Parathyroid adenoma (tissue), 2 donors: Measurements from ENCODE around the gene LASP1.

Source experiments
- H2AFZ ChIP-seq: fragments of 300-600 bp; sonication (generic); one replicate; pipeline ENCODE4 v1.7.0; 2017; ENCODE audit warnings: antibody characterized with exemption, mild to moderate bottlenecking
- H3K27ac ChIP-seq: fragments of 300-600 bp; sonication (generic); one replicate; pipeline ENCODE4 v1.7.0; 2017
- H3K27me3 ChIP-seq: fragments of 300-600 bp; sonication (generic); one replicate; pipeline ENCODE4 v1.7.0; 2017; ENCODE audit warnings: low read length; ENCODE audit not compliant: control insufficient read depth, insufficient read depth
- H3K36me3 ChIP-seq: fragments of 300-600 bp; sonication (generic); one replicate; pipeline ENCODE4 v1.7.0; 2017; ENCODE audit warnings: low read length; ENCODE audit not compliant: control insufficient read depth, insufficient read depth
- H3K4me1 ChIP-seq: fragments of 300-600 bp; sonication (generic); one replicate; pipeline ENCODE4 v1.7.0; 2017; ENCODE audit warnings: control low read depth
- H3K4me2 ChIP-seq: fragments of 300-600 bp; sonication (generic); one replicate; pipeline ENCODE4 v1.7.0; 2017; ENCODE audit warnings: low read length
- H3K4me3 ChIP-seq: fragments of 300-600 bp; sonication (generic); one replicate; pipeline ENCODE4 v1.7.0; 2017; ENCODE audit warnings: low read depth, low read length
- H3K79me2 ChIP-seq: fragments of 300-600 bp; sonication (generic); one replicate; pipeline ENCODE4 v1.7.0; 2017; ENCODE audit warnings: control low read depth
- H3K9ac ChIP-seq: fragments of 300-600 bp; sonication (generic); one replicate; pipeline ENCODE4 v1.7.0; 2017; ENCODE audit warnings: mild to moderate bottlenecking
- H3K9me3 ChIP-seq: fragments of 300-600 bp; sonication (generic); one replicate; pipeline ENCODE4 v1.7.0; 2017; ENCODE audit warnings: low read length; ENCODE audit not compliant: control insufficient read depth
- TF ChIP-seq, protein P1 (sequence below): fragments of 300-600 bp; sonication (generic); IDR thresholded peaks from one replicate; pipeline ENCODE4 v1.7.0; 2017; ENCODE audit warnings: antibody characterized with exemption, mild to moderate bottlenecking
- donor health status: primary hyperparathyroidism.

Gene LASP1

DNA sequence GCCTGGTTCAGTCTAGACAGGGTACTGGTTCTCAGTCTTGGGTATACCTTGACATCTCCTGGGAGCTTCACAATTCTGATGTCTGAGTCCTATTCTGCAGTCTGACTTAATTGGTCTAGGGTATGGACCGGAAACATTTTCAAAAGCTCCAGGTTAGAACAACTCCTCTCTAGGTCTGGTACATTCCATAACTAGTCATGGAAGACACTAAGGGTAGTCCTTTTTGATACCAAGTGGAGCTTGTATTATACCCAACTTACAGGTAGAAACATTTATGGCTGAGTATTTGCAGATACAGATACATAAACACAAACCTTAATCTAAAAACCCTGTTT lies 21.3 kb upstream of the LASP1 start:
- Histone ChIP-seq H3K27ac (no peak overlapping the region), H3K27me3 (no peaks in the 10 kb centered on the region), H3K4me2 (no peak overlapping the region), H3K9ac (no peak overlapping the region), H2AFZ (no peak overlapping the region), H3K4me3 (no peak overlapping the region), H3K36me3 (no peaks in the 10 kb centered on the region), H3K9me3 (no peaks in the 10 kb centered on the region), H3K4me1 (peaks cover 14% of the 10 kb centered on the region), H3K79me2 (peaks cover 9% of the 10 kb centered on the region)
- TF ChIP-seq, protein P1, sequence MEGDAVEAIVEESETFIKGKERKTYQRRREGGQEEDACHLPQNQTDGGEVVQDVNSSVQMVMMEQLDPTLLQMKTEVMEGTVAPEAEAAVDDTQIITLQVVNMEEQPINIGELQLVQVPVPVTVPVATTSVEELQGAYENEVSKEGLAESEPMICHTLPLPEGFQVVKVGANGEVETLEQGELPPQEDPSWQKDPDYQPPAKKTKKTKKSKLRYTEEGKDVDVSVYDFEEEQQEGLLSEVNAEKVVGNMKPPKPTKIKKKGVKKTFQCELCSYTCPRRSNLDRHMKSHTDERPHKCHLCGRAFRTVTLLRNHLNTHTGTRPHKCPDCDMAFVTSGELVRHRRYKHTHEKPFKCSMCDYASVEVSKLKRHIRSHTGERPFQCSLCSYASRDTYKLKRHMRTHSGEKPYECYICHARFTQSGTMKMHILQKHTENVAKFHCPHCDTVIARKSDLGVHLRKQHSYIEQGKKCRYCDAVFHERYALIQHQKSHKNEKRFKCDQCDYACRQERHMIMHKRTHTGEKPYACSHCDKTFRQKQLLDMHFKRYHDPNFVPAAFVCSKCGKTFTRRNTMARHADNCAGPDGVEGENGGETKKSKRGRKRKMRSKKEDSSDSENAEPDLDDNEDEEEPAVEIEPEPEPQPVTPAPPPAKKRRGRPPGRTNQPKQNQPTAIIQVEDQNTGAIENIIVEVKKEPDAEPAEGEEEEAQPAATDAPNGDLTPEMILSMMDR, result no peak

DNA sequence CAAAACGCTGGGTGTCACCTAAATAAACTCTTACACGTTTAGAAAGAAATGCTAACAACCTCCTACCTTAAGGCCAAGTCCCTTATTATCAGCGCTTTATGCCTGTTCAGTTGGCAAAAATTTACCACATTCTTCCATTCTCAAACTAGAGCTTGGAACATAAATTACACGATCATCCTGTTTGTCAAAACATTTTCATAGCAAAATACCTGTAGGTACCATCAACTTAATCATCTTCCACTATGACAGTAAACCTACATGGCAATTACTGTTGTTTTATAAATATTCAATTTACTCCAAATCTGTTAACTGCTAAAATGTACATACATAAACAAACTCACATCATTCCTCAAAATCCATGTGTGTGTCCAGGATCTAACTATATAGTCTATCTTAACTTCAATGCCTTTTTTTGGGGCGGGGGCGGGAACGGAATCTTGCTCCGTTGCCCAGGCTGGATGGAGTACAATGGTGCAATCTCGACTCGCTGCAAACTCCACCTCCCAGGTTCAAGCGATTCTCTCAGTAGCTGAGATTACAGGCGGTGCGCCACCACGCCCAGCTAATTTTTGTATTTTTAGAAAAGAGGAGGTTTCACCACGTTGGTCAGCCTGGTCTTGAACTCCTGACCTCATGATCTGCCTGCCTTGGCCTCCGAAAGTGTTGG lies 20.8 kb upstream of the LASP1 start:
- no peak overlapping the region for H3K4me2 ChIP-seq
- H3K36me3 ChIP-seq, result no peaks in the 10 kb centered on the region
- H3K4me3 ChIP-seq, result no peak overlapping the region
- peaks cover 9% of the 10 kb centered on the region for H3K79me2 ChIP-seq
- H2AFZ ChIP-seq, result no peak overlapping the region
- no peak overlapping the region for H3K9ac ChIP-seq
- H3K27ac ChIP-seq, result no peak overlapping the region
- H3K9me3 ChIP-seq, result no peaks in the 10 kb centered on the region
- no peaks in the 10 kb centered on the region for H3K27me3 ChIP-seq
- TF ChIP-seq, protein P1, result no peak
- peaks cover 14% of the 10 kb centered on the region for H3K4me1 ChIP-seq

DNA sequence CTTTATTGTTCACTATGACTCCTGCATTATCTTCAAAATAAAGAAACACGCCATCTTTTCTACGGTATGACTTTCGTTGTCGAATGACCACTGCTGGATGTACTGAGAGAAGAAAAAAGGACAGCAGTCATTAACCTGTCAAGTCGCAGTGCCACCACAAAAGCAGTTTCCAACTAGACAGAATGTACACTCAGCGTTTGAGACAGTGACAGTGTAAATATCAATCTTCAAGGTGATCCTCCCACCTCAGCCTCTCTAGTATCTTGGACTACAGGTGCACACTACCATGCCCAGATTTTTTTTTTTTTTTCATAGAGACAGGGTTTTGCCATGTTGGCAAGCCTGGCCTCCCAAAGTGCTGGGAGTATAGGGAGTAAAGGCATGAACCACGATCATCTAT lies 19.5 kb upstream of the LASP1 start:
- no peaks in the 10 kb centered on the region for H3K27me3 ChIP-seq
- H3K4me1 ChIP-seq, result peaks cover 14% of the 10 kb centered on the region
- no peak overlapping the region for H3K27ac ChIP-seq
- no peak overlapping the region for H2AFZ ChIP-seq
- H3K4me2 ChIP-seq, result no peak overlapping the region
- H3K9ac ChIP-seq, result no peak overlapping the region
- TF ChIP-seq, protein P1, result no peak
- H3K79me2 ChIP-seq, result peaks cover 9% of the 10 kb centered on the region
- H3K4me3 ChIP-seq, result no peak overlapping the region
- no peaks in the 10 kb centered on the region for H3K9me3 ChIP-seq
- H3K36me3 ChIP-seq, result no peaks in the 10 kb centered on the region

DNA sequence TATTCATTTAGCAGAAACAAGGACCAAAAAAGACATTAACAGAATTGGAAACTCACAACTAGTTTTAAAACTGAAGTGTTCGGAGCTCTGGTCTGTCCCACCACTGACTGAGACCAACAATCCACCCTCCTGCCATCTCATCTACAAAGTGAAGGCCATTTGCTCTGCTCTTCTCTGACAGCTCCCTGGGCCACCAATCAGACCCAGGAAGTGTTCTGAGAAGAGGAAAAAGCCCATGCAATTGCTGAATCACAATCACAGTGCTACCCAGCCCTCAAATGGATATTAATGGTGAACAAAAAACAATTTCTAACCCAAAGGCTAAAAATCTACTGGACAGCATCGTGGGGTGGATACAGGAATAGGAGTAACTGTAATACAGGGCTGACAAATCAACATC lies 18.4 kb upstream of the LASP1 start:
- peaks cover 14% of the 10 kb centered on the region for H3K4me1 ChIP-seq
- peak overlapping the region; percentile 80 for H3K4me3 ChIP-seq
- peak overlapping the region; percentile 43 for H3K4me2 ChIP-seq
- no peak overlapping the region for H2AFZ ChIP-seq
- no peaks in the 10 kb centered on the region for H3K9me3 ChIP-seq
- TF ChIP-seq, protein P1, result no peak
- no peaks in the 10 kb centered on the region for H3K36me3 ChIP-seq
- H3K27ac ChIP-seq, result no peak overlapping the region
- peaks cover 9% of the 10 kb centered on the region for H3K79me2 ChIP-seq
- H3K9ac ChIP-seq, result no peak overlapping the region
- H3K27me3 ChIP-seq, result no peaks in the 10 kb centered on the region

DNA sequence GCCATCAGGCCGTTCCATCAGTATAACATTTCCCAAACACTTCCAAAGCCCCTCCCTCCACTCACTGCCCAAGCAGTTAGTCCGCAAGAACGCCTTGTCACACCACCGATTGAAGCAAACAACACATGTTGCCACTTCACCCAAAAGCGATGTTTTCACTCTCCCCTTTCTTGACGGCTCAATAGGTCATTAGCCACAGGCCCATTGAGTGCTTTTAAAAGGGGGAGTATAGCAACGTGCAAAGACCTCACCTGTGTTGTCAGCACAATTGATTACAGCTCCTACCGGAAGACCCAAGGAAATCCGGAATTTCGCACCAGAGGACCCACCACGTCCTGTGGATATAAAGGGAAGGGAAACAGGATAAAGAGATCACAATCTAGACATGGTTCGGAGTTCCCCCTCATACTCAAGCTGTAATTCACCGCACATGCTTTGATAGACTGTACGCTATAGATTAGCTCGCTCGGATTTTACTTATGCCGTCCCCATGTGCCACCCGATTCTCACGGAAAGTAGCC lies 17.0 kb upstream of the LASP1 start:
- peak overlapping the region; percentile 100 for H2AFZ ChIP-seq
- TF ChIP-seq, protein P1, result no peak
- H3K9ac ChIP-seq, result peak overlapping the region; percentile 51
- H3K4me1 ChIP-seq, result peaks cover 14% of the 10 kb centered on the region
- H3K27ac ChIP-seq, result peak overlapping the region; percentile 97
- no peaks in the 10 kb centered on the region for H3K9me3 ChIP-seq
- H3K4me3 ChIP-seq, result peak overlapping the region; percentile 80
- no peaks in the 10 kb centered on the region for H3K36me3 ChIP-seq
- H3K4me2 ChIP-seq, result peak overlapping the region; percentile 75
- peaks cover 9% of the 10 kb centered on the region for H3K79me2 ChIP-seq
- H3K27me3 ChIP-seq, result no peaks in the 10 kb centered on the region
